Testis (tissue), 3 donors: ENCODE results near the gene ZBTB43. TPM values are rescaled to one million over a fixed set of nuclear protein-coding genes. Genes with fewer than 3 reads are reported as not detected.
"Not testable (repeated sequence)": the region's sequence is repeated elsewhere in the genome, so short reads cannot be mapped to it uniquely, and the experiment has no call there.

Experiments used
- DNase-seq: peaks from one replicate; pipeline ENCODE4 v3.0.0-alpha.2; 2019
- H3K27ac ChIP-seq, 2 donors: fragments of 200-600 bp; sonication (generic); one replicate each; pipeline ENCODE4 v1.5.1; 2019
- H3K27me3 ChIP-seq: fragments of 200-600 bp; sonication (generic); one replicate; pipeline ENCODE4 v1.5.1; 2019
- H3K36me3 ChIP-seq: fragments of 200-600 bp; sonication (generic); one replicate; pipeline ENCODE4 v1.5.1; 2017; ENCODE audit warnings: low read depth; ENCODE audit errors: missing control alignments
- H3K4me1 ChIP-seq: fragments of 200-600 bp; sonication (generic); one replicate; pipeline ENCODE4 v1.5.1; 2019
- H3K4me3 ChIP-seq, 2 donors: fragments of 200-600 bp; sonication (generic); one replicate each; pipeline ENCODE4 v1.5.1; 2017 to 2019
- H3K9me3 ChIP-seq: fragments of 200-600 bp; sonication (generic); one replicate; pipeline ENCODE4 v1.5.1; 2017
- POLR2A ChIP-seq: fragments of 450-650 bp; IDR thresholded peaks from one replicate; pipeline ENCODE4 v1.6.1; 2017; ENCODE audit warnings: antibody characterized with exemption, mild to moderate bottlenecking, moderate library complexity
- WGBS, 2 donors: methylation state at CpG; one replicate each; pipeline ENCODE4 v1.1.5; 2018; 5-methylcytosine and 5-hydroxymethylcytosine counted together
- intact Hi-C: fragments of 100-400 bp; cut with DNase I; formaldehyde crosslinking; loops from one replicate; pipeline ENCODE4 v1.15.1; 2023; ENCODE audit warnings: low total_unique reads
- polyA plus RNA-seq: library from polyadenylated mRNA; stranded (reverse); fragments of 350-450 nt; fragmentation: Illumina TruSeq; extraction: RNeasy Lipid Tissue Mini Kit (QIAGEN cat#74804); gene quantifications from one replicate; pipeline ENCODE4 v1.2.3, GENCODE V29; 2014; ENCODE audit warnings: low read depth, low replicate concordance; ENCODE audit not compliant: insufficient read depth
- total RNA-seq, 2 donors: library from RNA; depleted of rRNA; stranded (reverse); fragments of >200 nt; gene quantifications; one replicate each; pipeline ENCODE4 v1.2.3, GENCODE V29; 2016
- TF ChIP-seq, protein P1 (sequence below), 3 experiments: fragments of 450-650 bp in 2 of 3; fragments of 200-600 bp in 1 of 3; sonication (generic) in 1 of 3; IDR thresholded peaks; one replicate each; pipeline ENCODE4 v1.5.1; 2016 to 2019; ENCODE audit warnings: antibody characterized with exemption in 3 of 3, mild to moderate bottlenecking in 2 of 3, moderate library complexity in 1 of 3

ZBTB43 gene
- total and polyA plus RNA-seq, 3 donors from 2014 or later, result 32.7 to 40.6 (median 40.3) TPM

DNA sequence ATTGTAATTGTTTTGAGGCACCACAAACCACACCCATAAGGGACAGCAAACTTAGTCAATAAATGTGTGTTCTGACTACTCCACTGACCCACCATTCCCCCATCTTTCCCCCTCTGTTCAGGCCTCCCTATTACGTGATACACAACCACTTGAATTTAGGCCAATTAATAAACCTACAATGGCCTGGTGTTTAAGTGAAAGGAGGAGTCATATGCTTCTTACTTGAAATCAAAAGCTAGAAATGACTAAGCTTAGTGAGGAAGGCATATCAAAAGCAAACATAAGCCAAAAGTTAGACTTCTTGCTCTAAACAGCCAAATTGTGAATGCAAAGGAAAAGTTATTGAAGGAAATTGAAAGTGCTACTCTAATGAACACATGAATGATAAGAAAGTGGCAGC, 14.6 kb downstream of the ZBTB43 start:
- no peak for TF ChIP-seq POLR2A
- TF ChIP-seq, protein P1, sequence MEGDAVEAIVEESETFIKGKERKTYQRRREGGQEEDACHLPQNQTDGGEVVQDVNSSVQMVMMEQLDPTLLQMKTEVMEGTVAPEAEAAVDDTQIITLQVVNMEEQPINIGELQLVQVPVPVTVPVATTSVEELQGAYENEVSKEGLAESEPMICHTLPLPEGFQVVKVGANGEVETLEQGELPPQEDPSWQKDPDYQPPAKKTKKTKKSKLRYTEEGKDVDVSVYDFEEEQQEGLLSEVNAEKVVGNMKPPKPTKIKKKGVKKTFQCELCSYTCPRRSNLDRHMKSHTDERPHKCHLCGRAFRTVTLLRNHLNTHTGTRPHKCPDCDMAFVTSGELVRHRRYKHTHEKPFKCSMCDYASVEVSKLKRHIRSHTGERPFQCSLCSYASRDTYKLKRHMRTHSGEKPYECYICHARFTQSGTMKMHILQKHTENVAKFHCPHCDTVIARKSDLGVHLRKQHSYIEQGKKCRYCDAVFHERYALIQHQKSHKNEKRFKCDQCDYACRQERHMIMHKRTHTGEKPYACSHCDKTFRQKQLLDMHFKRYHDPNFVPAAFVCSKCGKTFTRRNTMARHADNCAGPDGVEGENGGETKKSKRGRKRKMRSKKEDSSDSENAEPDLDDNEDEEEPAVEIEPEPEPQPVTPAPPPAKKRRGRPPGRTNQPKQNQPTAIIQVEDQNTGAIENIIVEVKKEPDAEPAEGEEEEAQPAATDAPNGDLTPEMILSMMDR (IDR thresholded peaks at IDR 0.05), result no peak
- no peak overlapping the region for H3K27ac ChIP-seq
- intact Hi-C loops, result no loop called here
- no peaks in the 10 kb centered on the region for H3K36me3 ChIP-seq
- DNase-seq, result no peak
- 86 to 100% methylated on average over 1 of the region's 1 CpG for WGBS, 2 donors
- no peaks in the 10 kb centered on the region for H3K9me3 ChIP-seq
- no peak overlapping the region for H3K4me3 ChIP-seq
- H3K4me1 ChIP-seq, result no peaks in the 10 kb centered on the region
- no peaks in the 10 kb centered on the region for H3K27me3 ChIP-seq

DNA sequence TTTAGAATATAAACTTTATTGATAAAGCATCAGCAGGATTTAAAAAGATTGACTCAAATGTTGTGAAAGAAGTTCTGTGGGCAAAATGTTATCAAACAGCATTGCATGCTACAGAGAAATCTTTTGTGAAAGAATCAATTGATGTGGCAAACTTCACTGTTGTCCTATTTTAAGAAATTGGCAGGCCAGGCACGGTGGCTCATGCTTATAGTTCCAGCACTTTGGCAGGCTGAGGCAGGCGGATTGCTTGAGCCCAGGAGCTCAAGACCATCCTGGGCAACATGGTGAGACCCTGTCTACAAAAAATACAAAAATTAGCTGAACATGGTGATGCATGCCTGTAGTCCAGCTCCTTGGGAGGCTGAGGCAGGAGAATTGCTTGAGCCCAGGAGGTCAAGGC, 17.4 kb downstream of the ZBTB43 start:
- intact Hi-C loops, result no loop called here
- no peaks in the 10 kb centered on the region for H3K4me1 ChIP-seq
- 56 to 76% methylated on average over 2 of the region's 2 CpGs for WGBS, 2 donors
- H3K27ac ChIP-seq, result peak overlapping the region; percentile 1 to 42
- TF ChIP-seq POLR2A, result no peak
- TF ChIP-seq, protein P1 (IDR thresholded peaks at IDR 0.05), result no peak
- peak; percentile 78 for DNase-seq
- no peak overlapping the region for H3K4me3 ChIP-seq
- no peaks in the 10 kb centered on the region for H3K36me3 ChIP-seq
- H3K9me3 ChIP-seq, result no peaks in the 10 kb centered on the region
- H3K27me3 ChIP-seq, result no peaks in the 10 kb centered on the region

DNA sequence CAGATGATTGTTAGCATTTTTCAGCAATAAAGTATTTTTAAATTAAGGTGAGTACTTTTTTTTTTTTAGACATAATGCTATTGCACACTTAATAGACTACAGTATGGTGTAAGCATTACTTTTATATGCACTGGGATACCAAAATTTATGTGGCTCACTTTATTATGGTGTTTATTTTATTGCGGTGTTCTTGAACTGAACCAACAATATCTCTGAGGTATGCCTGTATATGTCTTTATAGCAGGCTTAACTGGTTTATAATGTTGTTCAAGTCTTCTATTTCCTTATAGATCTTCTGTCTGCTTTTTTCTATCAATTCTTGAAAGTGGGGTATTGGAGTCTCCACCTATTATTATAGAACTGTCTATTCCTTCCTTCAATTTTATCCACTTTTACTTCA, 18.0 kb downstream of the ZBTB43 start:
- Histone ChIP-seq H3K4me1 (no peaks in the 10 kb centered on the region), H3K27me3 (no peaks in the 10 kb centered on the region), H3K36me3 (no peaks in the 10 kb centered on the region), H3K27ac (peak overlapping the region; percentile 1 to 42), H3K4me3 (no peak overlapping the region), H3K9me3 (no peaks in the 10 kb centered on the region)
- DNase-seq, result no peak
- intact Hi-C loops, result no loop called here
- TF ChIP-seq, protein P1 (IDR thresholded peaks at IDR 0.05), result no peak
- TF ChIP-seq POLR2A, result no peak
- WGBS, 2 donors, result 98 to 100% methylated on average over 1 of the region's 1 CpG

DNA sequence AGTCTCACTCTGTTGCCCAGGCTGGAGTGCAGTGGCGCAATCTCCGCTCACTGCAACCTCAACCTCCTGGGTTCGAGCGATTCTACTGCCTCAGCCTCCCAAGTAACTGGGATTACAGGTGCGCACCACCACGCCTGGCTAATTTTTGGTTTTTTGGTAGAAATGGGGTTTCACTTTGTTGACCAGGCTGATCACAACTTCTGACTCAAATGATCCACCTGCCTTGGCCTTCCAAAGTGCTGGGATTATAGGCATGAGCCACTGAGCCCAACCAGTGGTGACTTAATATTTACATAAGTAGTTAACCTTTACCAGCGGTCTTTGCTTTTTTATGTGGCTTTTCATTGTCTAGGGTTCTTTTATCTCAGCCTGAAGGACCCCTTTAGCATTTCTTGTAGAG, 19.2 kb downstream of the ZBTB43 start:
- H3K27ac ChIP-seq, intact Hi-C loops: not testable (repeated sequence)
- 97 to 98% methylated on average over 7 of the region's 7 CpGs for WGBS, 2 donors

DNA sequence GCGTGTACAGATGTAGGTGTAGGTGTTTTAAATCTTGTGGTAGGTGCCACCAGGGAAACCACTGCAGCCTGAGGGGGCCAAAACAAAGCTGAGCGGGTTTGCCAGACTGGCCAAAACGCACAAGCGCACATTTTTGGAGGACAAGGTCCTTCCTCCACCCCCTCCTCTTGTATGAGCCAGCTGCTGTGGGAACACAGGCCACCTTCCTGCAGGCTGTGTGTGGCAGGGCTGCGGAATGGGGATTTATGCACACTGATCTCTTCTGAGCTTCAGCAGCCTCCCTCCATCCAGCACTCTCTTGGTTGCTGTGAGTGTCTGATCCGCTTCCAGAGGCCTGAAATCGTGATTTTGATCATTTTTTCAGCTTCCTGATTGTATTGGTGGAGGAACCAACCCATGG, 22.4 kb downstream of the ZBTB43 start:
- TF ChIP-seq POLR2A, result no peak
- TF ChIP-seq, protein P1 (IDR thresholded peaks at IDR 0.05), result no peak
- no peak overlapping the region for H3K27ac ChIP-seq
- H3K9me3 ChIP-seq, result no peaks in the 10 kb centered on the region
- WGBS, 2 donors, result 93 to 94% methylated on average over 7 of the region's 7 CpGs
- intact Hi-C loops, result no loop called here
- H3K36me3 ChIP-seq, result no peaks in the 10 kb centered on the region
- H3K4me1 ChIP-seq, result no peaks in the 10 kb centered on the region
- H3K4me3 ChIP-seq, result no peak overlapping the region
- no peaks in the 10 kb centered on the region for H3K27me3 ChIP-seq
- no peak for DNase-seq

More for the DNA sequence above, 19.2 kb downstream of the ZBTB43 start:
- H3K36me3 ChIP-seq, H3K9me3 ChIP-seq, DNase-seq, H3K4me1 ChIP-seq, H3K27me3 ChIP-seq, H3K4me3 ChIP-seq: not testable (repeated sequence)
